ENCODE data around the gene ZNF691.
"Not testable (repeated sequence)": the region's sequence is repeated elsewhere in the genome, so short reads cannot be mapped to it uniquely, and the experiment has no call there.

ZNF691 gene

DNA sequence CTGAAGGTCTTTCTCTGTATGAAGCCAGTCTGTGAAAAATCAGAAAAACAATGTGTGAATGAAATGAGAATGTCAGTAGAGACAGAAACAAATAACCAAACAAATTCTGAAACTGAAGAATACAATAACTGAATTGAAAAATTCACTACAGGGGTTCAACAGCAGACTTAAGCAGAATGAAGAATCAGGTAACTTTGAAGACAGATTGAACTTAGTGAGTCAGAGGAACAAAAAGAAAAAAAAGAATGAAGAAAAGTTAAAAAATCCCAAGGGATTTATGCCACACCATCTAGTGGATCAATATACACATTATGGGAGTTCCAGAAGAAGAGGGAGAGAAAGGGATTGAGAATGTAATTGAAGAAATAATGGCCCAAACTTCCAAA lies 14.6 kb downstream of the ZNF691 start:
- no peak for DNase-seq

- no peak for DNase-seq
These were observed 20.1 kb downstream of the ZNF691 start for GRCh38 chr1:42866549-42866948.

- DNase-seq: not testable (repeated sequence)
These were observed 22.1 kb downstream of the ZNF691 start for GRCh38 chr1:42868466-42868865.

DNA sequence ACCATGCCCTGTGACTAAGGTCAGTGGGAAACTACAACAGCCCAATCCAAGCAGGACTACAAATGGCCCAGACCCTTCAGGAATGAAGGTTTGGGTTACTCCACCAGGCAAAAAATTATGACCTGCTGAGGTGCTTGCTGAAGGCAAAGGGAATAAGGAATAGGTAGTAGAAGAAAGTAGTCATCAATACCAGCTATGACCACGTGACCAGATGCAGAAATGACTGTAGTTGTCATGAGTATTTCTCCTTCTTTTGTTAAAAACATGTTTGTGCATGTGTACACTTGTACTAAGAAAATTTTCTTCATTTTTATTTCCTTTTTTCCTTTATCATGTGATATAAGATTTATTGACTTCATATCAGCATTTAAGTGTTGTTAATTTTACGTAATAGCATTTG lies 22.8 kb downstream of the ZNF691 start:
- not testable (repeated sequence) for DNase-seq

DNA sequence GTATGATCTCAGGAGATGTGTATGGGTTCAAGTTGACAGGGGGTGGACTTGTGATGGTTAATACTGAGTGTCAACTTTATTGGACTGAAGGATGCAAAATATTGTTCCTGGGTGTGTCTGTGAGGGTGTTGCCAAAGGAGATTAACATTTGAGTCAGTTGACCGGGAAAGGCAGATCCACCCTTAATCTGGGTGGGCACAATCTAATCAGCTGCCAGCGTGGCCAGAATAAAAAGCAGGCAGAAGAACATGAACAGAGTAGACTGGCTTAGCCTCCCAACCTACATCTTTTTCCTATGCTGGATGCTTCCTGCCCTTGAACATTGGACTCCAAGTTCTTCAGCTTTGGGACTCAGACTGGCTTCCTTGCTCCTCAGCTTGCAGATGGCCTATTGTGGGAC lies 23.3 kb downstream of the ZNF691 start:
- not testable (repeated sequence) for DNase-seq

DNA sequence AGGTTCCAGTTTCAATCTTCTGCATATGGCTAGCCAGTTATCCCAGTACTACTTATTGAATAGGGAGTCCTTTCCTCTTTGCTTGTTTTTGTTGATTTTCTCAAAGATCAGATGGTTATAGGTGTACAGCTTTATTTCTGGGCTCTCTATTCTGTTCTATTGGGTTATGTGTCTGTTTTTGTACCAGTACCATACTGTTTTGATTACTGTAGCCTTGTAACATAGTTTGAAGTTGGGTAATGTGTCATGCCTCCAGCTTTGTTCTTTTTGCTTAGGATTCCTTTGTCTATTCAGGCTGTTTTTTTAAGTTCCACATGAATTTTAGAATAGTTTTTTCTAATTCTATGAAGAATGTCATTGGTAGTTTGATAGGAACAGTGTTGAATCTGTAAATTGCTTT lies 26.7 kb downstream of the ZNF691 start:
- not testable (repeated sequence) for DNase-seq

DNA sequence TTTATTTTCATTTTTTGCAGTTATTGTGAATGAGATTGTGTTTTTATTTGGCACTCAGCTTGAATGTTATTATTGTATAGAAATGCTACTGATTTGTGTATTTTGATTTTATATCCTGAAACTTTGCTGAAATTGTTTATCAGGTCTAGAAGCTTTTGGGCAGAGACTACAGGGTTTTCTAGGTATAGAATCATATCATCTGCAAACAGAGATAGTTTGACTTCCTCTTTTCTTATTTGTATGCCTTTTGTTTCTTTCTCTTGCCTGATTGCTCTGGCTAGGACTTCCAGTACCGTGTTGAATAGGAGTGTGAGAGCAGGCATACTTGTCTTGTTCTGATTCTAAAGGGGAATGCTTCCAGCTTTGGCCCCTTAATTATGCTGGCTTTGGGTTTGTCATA lies 27.3 kb downstream of the ZNF691 start:
- no peak for DNase-seq

GRCh38 chr1:42876009-42876408 lies 29.6 kb downstream of the ZNF691 start:
- DNase-seq: no peak

DNA sequence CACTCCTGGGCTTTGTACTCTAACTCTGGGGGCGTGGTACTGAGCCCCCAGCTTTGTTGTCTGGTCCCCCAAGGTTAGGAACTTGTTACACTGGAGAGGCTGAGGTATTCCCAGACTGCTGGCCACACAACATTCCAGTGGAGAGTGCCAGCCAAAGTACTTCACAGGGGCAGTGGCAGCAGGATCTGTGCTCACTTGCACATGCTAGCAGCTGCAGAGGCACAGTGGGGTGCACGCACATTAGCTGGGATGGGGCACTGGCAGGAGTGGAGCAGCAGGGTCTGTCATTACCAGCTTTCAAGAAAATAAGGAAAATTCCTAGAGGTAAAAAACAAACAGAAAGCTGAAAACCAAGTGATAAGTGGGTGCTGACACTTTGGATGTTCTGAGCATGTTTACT lies 31.0 kb downstream of the ZNF691 start:
- no peak for DNase-seq

- DNase-seq: no peak
These were observed 34.0 kb downstream of the ZNF691 start for GRCh38 chr1:42880384-42880783.

DNA sequence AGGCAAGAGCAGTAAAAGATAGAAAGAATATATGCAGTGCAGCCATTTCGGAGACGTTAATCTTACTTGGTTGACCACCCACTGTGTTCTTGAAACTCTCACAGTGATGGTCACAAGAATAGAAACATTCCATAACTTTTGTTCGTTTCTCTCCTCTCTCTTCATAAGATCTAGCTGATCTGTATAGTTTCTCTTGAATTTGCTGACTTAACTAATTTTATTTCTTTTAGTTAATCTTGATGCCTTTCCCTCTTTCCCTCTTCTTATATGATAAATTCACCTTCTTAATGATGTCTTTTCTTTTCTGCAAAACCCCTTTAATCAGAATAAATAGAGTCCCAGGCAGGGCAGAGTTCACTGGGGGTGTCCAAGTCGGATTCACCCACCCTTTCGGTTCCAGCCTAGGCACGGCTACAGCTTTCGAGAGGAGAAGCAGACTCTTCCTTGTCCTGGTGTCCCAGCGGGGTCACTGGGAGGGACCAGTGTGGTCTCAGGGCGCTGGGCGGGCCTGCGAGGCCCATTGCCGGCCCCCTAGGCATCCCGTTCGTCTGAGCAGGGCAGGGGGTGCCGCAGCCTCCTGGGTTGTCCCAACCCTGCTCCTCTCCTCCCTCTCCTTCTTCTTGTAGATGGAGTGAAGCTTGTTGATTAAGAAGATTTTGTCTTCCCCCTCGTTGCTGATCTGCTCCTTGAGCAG lies 39.8 kb downstream of the ZNF691 start:
- DNase-seq: no peak

DNA sequence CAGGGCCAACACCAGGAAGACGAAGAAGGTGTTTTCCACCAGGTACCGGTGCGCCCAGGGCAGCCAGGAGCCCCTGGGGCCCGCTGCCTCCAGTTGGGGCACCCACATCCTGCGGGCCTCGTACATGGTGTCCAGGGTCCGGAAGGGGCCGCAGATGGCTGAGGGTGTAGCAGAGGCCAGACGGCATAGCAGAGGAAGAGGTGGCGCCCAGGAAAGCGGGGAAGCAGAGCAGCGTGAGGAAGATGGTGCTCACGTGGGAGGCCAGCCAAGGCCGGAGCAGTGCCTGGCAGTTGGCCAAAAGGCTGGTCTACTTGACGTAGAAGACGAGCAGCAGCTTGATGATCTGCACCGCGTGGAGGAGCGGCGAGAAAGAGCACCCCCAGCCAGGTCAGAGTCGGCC lies 40.4 kb downstream of the ZNF691 start:
- DNase-seq: no peak

DNA sequence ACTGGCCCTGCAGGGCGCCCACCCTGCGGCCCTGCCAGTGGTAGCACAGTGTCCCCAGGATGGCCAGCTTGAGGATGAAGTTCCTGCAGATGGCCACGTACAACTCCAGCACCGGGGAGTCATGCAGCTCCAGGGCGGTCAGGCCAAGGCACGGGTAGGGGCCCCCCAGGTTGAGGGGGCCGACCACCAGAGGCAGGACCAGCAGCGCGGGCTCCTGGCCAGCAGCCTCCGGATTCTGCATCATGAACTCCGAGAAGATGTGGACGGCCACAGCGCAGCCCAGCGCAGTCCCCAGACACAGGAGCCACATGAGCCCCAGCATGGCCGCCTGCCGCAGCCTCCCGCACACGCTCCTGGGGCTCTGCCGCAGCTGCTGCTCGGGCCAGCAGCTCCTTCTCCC lies 41.0 kb downstream of the ZNF691 start:
- no peak for DNase-seq

DNA sequence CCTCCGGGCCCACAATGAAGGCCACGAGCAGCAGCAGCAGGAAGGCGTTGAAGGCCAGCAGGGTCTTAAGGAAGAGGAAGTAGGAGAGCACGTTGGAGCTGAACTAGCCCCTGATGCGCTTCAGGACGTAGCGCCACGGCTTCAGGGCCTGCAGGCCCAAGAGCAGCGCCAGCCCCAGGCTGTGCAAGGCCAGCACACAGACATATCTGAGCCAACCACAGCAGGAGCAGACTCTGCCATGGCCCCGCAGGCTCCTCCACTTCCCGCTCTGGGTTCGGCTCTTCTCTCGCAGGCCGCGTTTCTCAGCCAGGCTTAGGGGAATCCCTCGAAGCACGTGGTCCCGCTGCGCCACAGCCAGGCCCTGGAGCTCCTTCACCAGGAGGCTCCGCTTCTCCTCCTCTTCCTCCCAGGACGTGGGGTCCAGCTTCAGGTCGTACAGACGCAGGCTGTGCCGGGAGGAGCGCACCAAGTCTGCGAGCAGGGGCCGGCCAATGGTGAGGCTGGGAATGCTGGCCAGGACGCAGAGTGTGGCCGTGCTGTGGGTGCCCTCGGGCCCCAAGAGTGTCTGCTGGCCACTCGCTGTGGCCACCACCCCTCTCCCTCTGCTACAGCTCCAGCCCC lies 41.7 kb downstream of the ZNF691 start:
- DNase-seq: no peak

- no peak for DNase-seq
These were observed 42.9 kb downstream of the ZNF691 start for GRCh38 chr1:42889264-42889663.

DNA sequence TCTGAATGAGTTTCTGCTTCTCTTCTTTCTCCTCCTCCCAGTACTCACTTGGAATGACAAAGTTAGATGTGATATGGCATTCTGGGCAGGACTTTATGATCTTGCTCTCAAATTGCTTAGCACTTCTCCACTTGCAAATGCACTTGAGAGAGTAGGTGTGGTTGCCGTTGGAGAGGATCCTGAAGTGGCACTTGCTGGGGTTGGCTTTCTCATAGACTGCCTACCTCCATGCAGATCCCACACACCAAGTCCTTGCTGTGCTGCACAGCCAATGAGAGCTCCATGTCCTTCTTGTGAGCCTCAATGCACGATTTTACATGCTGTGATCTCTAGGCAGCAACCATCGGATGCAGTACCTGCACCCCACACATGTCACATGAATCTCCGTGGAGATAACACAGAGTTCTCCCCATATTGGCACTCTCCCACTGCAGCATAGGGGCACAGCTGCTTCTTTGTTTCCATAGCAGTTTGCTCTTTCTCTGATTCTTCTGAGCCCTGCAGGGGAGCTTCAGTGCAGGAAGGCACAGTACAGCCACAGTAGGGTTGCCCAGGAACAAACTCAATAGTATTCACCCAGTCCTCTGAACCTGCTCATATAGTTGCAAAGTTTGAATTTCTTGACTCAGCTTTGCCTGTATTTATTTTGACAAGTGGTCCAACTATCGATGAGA lies 45.2 kb downstream of the ZNF691 start:
- DNase-seq: no peak

GRCh38 chr1:42899960-42900359 lies 53.5 kb downstream of the ZNF691 start:
- not testable (repeated sequence) for DNase-seq

All from KG1 (cell line).